HG03342 (cell line): Measurements from ENCODE around the gene DHRSX.
"Not testable (repeated sequence)": the region's sequence is repeated elsewhere in the genome, so short reads cannot be mapped to it uniquely, and the experiment has no call there.

Experiments
- ATAC-seq: cut with Tn5 transposase; IDR thresholded peaks from one replicate; pipeline ENCODE4 v1.9.1; 2021; ENCODE audit warnings: mild to moderate bottlenecking, moderate library complexity; ENCODE audit not compliant: unreplicated experiment

DHRSX gene

DNA sequence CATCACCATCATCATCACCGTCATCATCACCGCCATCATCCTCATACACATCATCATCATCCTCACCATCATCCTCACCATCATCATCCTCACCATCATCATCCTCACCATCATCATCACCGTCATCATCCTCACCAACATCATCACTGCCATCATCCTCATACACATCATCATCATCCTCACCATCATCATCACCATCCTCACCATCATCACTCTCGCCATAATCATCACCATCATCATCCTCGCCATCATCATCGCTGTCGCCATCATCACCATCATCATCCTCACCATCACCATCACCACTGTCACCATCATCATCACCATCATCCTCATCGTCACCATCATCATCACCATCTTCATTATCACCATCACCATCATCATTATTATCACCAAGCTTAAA, 19.8 kb upstream of the DHRSX start:
- ATAC-seq = no peak

DNA sequence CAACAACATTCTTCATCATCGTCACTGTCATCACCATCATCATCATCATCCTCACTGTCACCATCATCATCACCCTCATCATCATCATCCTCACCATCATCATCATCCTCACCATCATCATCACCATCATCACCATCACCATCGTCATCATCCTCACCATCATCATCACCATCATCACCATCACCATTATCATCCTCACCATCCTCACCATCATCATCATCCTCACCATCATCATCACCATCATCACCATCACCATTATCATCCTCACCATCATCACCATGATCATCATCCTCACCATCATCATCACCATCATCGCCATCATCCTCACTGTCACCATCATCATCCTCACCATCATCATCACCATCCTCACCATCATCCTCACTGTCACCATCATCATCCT, 18.9 kb upstream of the DHRSX start:
- not testable (repeated sequence) for ATAC-seq

DNA sequence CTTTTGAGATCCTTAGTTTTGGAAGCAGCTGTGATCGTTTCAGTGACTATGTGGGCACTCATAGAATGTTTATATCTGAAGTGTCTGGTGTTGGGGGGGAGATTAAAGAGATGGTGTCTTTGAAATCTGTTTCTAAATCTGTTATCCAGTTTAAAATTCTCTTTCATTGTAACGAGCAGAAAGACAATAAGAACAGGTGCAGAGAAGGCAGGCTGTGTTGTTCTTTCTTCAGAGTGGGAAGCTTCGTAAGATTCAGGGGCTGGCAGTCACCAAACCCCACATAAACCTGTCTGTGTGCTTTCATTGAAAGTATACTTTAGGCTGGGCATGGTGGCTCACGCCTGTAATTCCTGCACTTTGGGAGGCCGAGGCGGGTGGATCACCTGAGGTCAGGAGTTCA, 16.3 kb upstream of the DHRSX start:
- ATAC-seq = peak; percentile 6

DNA sequence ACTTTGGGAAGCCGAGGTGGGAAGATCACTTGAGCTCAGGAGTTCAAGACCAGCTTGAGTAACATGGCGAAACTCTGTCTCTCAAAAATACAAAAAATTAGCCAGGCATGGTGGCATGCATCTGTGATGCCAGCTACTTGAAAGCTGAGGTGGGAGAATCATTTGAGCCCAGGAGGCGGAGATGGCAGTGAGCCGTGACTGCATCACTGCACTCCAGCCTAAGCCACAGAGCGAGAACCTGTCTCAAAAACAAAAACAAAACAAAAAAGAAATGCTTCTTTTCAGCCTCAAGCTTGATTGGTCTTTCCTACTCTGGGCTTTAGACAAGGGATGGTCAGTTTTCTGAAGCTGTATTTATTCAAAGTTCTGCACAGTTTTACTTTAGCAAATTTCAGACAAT, 15.8 kb upstream of the DHRSX start:
- ATAC-seq = peak; percentile 50

DNA sequence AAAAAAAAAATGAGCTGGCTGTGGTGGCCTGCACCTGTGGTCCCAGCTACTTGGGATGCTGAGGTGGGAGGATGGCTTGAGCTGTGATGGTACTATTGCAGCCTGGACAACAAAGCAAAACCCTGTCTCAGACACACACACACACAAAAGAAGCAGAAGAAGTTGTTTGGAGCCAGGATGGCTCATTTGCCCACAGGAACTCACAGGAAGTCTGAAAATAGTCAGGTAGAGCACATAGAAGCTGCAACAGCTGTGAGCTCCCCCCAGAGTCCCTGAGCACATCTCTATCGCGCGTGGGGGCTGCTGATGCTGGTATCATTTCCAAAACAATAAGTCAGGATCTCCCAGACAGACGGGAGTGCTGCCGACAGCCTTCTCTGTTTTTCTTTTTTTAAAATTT, 13.4 kb upstream of the DHRSX start:
- ATAC-seq = no peak

DNA sequence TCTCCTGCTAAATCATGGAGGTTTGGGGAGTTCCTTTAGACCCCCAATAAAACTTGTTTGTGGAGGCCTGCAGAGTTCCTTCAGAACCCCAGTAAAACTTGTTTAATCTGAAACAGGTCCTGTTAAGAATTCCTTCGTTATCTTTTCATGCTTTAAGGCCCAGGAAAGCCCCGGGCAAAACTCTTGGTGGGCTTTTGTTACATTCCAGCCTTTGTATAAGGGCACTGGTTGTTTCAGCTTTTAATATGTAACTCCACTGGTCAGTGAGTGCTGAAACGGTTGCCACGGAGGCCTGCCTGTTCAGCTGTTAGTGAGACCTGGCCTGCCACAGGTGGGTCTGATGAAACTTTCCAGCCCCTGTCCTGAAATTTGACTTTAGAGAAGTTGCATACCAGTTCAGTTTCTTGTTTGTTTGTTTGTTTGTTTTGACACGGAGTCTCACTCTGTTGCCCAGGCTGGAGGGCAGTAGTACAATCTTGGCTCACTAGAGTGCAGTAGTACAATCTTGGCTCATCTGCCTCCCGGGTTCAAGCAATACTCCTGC, 12.4 kb upstream of the DHRSX start:
- no peak for ATAC-seq

DNA sequence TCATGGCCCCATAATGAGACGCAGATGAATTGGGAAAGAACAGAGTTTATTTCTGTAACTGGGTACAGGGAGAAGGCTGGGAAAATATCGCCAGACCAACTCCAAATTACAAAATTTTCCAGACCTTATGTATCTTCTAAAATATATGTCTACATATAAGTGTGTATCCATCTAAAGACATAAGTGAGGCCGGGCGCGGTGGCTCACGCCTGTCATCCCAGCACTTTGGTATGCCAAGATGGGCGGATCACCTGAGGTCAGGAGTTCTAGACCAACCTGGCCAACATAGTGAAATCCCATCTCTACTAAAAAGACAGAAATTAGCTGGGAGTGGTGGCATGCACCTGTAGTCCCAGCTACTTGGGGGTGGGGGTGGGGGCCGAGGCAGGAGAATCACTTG, 11.7 kb upstream of the DHRSX start:
- no peak for ATAC-seq

DNA sequence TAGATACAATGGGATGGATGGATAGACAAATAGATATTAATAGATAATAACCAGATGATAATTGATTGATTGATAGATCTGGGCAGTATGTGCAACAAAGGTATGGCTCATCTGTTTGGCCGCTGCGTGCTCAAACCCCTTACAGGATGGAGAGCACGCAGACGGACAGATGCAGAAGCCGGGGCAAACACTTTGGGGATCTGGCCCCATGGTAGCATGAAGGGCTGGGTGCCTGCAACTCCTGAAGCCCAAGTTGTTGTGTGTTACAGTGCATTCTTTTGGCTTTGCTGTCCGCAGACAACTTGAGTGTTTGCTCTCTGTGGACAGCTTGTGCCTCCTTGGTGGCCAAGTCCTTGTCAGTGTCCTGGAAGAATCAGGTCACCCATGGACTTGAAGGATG, 10.6 kb upstream of the DHRSX start:
- no peak for ATAC-seq

DNA sequence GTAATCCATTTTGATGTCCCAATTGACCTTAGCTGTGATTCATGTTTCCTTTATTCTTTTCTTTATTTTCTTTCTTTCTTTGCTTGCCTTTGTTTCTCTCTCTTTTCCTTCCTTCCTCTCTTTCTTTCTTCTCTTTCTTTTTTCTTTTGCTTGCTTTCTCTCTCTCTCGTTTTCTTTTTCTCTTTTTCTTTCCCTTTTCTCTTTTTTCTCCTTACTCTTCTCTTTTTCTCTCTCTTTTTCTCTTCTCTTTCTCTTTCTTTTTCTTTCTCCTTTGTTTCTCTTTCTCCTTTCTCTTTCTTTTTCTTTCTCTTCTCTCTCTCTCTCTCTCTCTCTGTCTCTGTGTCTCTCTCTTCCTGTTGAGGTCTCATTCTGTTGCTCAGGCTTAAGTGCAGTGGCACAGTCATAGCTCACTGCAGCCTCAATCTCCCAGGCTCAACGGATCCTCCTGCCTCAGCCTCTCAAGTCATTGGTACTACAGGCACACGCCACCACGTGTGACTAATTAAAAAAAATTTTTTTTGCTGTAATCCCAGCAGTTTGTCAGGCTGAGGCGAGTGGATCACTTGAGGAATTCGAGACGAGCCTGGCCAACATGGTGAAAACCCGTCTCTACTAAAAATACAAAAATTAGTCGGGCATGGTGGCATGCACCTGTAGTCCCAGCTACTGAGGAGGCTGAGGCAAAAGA, 8.0 kb upstream of the DHRSX start:
- no peak for ATAC-seq

DNA sequence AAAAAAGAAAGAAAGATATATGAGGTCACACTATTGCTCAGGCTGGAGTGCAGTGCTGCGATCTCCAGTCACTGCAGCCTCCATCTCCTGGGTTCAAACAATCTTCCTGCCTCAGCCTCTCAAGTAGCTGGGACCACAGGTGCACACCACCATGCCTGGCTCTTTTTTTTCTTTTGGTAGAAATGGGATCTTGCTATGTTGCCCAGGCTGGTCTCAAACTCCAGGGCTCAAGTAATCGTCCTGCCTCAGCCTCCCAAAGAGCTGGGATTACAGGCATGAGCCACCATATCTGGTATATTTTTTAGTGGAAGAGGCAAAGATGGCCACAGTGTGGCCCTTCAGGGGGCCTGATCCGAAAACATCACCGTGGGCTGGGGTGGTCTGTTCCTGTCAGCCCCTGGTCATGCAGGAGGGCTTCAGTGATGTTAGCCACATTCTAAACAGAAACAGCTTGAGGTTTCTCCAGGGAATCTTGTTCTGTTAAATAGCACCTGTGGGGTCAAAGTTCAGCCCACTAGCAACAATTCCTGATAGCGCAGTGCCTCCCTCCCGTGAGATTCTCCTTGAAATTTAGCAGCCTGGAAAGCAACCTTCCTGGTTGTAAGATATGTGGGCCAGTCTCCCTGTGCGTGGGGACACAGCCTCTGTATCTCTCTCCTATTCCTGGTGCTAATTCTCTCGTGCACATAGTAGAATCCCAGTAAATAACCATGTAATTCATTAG, 7.3 kb upstream of the DHRSX start:
- no peak for ATAC-seq

DNA sequence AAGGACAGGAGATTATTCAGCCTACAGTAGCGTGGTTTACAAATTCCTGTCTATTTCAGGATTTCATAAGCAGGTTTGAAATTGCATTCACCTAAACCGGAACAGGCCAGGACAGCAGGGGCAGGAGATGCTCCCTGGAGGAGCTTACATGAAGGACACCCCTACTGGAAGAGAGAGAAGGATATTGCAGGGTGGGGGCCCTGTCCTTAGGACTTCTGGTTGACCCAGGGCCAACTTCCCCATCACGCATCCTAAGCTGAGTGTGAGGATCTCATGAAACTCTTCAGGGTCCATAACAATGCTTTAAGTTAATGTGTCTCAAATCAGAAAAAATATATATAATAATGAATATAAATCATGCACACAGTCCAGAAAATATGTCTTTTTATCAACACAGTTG, 6.4 kb upstream of the DHRSX start:
- no peak for ATAC-seq

DNA sequence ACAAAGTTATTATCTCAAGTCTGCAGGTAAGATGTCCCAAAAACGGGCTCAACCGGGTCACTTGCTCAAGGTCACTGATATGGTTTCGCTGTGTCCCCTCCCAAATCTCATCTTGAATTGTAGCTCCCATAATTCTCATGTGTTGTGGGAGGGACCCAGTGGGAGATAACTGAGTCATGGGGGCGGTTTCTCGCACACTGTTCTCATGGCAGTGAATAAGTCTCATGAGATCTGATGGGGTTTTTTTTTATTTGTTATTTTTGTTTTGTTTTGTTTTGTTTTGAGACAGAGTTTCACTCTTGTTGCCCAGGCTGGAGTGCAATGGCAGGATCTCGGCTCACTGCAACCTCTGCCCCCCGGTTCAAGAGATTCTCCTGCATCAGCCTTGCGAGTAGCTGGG, 4.6 kb upstream of the DHRSX start:
- ATAC-seq = not testable (repeated sequence)

DNA sequence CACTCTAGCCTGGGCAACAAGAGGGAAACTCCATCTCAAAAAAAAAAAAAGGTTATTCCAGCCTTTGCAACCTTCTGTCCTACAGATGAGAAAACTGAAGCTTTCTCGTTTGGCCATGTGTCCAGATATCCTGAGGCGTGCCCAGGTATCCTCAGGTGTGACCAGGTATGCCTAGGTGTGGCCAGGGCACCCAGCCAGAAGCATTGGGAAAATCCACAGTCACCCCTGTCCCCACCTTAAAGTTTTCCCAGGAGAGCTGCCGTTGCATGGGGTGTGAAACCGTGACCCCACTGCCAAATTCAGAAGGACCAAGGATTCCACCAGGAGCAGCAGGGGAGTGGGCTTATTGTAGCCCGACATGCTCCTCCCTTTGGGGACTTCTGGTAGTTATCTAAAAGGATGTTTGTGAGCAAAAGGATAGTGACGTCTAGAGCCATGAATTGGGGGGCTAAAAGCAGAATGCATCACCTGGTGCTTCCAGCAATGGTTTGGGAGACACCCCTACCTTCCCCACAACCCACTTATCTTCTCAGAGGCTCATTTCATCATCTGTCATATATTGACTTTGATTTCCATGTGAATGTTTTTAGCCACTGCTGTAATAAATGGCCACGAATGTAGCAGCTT, 4.0 kb upstream of the DHRSX start:
- no peak for ATAC-seq

DNA sequence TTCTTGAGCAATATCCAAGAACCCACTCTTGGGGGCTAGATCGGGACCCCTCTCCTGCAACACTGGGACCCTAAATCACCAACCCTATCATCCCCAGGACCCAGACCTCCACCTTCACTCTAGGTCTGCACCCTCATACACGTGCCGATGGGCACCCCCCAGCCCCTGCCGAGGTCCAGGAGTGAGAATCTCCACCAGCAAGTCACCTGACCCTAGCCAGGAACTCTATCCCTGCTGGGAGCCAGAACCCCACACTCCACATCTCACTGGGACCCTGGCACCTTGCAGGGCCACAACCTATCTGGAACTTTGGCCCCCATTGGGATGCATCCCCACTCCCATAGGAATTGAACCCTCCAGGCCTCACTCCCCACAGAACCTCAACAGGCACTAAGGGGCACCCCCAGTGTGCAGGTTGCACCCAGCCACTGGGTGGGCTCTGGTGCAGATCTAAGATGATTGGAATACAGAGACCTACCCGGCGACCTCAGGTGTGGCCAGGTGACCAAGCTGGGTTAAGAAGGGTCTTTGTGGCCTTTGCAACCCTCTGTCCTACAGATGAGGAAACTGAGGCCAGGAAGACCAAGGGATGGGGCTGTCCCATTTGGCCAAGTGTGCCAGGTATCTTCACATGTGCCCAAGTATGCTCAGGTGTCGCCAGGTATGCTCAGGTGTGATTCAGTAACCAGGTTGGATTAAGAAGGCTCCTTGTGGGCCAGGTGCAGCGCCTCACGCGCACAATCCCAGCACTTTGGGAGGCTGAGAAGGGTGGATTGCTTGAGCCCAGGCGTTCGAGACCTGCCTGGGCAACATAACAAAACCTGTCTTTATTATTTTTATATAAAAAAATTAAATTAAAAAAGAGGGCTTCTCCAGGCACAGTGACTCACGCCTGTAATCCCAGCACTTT, 3.1 kb upstream of the DHRSX start:
- no peak for ATAC-seq

DNA sequence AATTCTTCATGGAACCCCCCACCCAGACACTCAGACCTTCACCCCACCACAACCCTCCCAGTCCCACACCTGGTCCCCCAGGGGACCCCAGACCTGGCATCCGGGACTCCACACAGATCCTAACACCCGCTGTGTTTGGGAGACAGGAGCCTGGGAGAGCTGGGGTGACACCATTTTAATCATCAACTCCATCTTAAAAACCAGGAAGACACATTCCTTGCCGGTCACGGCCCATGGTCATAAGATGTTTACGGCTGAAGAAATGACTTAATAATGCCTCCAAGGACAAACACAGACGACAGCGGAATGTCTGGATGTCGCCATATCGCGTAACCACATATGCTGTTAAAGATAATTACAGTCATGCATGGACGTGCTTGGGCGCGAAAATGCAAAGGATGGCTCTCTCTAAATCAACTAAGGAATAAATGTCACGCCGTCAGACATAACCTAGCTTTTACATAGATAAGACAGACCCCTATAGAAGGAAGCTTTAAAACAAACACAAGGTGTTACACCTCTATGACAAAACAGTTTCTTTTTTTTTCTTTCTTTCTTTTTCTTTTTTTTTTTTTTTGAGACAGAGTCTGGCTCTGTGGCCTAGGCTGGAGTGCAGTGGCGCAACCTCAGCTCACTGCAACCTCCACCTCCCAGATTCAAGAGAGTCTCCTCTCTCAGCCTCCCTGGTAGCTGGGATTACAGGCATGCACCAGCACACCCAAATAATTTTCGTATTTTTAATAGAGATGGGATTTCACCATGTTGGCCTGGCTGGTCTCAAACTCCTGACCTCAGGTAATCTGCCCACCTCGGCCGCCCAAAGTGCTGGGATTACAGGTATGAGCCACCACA, 2.1 kb upstream of the DHRSX start:
- no peak for ATAC-seq

DNA sequence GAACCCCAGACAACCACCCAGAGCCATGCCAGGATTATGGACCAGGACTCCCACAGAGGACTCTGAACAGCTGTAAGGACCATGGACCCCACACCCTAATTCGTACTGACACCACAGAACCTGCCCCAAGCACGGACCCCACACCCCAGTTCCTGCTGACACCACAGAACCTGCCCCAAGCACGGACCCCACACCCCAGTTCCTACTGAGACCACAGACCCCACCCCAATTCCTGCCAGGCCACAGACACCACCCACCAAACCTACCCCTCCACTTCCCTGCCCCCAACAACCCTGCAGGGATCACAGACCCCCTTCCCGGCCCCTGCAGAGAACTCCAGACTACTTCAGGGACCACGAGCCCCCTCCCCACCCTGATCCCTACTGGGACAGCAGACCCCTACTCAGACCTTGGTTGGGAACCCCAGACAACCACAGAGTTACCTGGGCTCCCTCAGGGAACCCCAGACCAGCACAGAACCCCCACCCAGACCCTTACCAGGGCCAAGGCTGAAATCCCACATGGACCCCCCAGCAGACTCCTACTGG, 1.4 kb upstream of the DHRSX start:
- ATAC-seq = no peak

DNA sequence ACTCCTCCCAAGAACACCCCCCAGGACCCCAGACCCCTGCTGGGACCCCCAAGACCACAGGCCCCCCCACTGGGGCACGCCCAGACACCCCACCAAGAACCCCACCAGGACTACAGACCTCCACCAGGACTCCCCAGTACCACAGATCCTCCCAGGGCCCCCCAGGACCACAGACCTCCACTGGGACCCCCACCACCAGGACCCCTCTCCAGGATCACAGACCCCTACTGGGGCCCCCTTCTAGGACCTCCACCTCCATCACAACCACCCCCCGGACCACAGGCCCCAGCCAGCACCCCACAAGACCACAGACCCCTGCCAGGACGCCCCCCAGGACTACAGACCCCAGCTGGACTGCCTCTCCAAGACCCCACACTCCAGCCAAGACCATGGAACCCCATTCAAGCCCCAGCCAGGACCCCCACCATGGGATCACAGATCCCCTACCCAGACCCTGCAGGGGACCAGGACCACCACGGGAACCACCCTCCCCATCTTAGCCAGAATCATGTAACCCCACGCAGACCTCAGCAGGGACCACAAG, 855 bp upstream of the DHRSX start:
- ATAC-seq = no peak

DNA sequence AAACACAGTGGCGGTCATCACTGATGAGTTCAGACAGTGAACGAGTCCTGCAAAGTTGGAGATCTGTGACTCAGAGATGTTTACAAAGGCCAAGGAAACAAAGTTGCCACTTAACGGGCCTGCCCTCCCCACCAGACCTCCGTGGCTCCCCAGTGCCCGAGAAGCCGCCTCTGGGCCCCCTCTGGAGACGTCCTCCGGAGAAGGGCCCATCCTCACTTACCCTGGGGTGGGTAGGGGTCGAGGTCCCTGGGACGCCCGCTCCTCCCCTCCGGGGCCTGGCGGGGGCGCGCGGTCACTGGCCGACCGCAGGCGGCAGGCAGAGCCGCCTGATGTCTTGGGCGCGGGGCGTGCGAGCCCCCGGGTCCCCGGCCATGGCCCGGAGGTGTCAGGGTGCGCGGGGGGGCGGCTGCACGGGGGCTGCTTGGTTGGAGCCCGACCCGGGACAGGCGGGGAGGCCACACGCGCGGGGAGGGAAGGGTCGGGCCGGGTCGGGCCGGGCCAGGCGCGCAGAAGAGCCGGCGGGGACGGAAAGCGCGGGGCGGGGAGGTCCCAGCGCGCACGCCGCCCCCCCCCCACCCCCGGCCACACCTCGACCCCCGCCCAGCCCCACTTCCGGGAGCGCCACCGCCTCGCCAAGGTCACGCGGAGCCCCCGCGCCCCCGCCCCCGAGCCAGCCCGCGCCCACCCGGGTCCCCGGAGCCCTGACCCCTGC, 529 bp downstream of the DHRSX start:
- ATAC-seq = peak; percentile 41

DNA sequence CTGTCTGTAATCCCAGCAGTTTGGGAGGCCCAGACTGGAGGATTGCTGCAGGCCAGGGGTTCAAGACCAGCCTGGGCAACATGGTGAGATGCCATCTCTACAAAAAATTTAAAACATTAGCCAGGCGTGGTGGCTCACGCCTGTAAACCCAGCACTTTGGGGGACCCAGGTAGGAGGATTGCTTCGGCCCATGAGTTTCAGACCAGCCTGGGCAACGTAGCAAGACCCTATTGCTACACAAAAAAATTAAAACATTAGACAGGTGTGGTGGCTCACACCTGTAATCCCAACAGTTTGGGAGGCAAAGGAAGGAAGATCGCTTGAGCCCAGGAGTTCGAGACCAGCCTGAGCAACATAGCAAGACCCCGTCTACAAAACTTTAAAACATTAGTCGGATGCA, 1.3 kb downstream of the DHRSX start:
- ATAC-seq = no peak
